ENCODE measurements around the gene WBP2.

DNA sequence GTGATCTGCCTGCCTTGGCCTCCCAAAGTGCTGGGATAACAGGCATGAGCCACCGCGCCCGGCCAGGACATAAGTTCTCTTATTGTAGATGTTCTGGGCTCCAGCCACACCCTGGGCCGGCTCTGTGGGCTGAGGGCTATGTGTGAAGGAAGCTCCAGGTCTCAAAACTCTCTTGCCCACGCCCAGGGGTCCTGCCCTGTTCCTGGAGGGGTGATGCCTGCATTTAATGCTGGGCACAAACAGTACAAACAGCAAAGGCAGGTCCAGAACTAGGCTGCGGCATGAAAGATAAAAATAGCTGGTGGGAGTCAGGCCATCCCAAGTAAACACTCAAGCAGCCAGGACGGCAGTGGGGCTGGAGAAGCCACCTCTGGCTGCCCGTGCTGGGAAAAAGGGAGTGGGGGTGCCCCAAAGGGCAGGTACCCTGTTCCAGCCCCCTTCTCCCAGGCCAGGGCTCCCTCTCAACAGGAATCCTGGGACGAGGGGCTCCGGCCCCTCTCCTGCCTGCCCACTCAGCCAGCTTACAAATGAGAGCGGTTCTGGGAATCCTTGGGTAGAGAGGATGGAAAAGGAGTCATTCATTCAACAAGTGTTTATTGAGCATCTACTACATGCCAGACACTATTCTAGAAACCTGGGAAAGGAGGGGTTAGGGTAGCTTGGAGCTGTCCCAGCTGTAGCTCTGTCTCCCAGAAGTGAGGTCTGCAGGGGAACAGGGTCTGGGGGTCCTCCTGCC, 18.6 kb upstream of the WBP2 start:
- TF ChIP-seq, protein P1, sequence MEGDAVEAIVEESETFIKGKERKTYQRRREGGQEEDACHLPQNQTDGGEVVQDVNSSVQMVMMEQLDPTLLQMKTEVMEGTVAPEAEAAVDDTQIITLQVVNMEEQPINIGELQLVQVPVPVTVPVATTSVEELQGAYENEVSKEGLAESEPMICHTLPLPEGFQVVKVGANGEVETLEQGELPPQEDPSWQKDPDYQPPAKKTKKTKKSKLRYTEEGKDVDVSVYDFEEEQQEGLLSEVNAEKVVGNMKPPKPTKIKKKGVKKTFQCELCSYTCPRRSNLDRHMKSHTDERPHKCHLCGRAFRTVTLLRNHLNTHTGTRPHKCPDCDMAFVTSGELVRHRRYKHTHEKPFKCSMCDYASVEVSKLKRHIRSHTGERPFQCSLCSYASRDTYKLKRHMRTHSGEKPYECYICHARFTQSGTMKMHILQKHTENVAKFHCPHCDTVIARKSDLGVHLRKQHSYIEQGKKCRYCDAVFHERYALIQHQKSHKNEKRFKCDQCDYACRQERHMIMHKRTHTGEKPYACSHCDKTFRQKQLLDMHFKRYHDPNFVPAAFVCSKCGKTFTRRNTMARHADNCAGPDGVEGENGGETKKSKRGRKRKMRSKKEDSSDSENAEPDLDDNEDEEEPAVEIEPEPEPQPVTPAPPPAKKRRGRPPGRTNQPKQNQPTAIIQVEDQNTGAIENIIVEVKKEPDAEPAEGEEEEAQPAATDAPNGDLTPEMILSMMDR (IDR thresholded peaks at IDR 0.05): no peak
- TF ChIP-seq POLR2A (IDR thresholded peaks at IDR 0.05): no peak
